ENCODE results near the gene SMIM43. TPM values are rescaled to one million over a fixed set of nuclear protein-coding genes. Genes with fewer than 3 reads are reported as not detected.
A peak's percentile ranks its signal among the peaks of the same experiment; 100 is the strongest.

The SMIM43 gene
- total RNA-seq, 1 experiment from 2014 or later, result 1.2 TPM

DNA sequence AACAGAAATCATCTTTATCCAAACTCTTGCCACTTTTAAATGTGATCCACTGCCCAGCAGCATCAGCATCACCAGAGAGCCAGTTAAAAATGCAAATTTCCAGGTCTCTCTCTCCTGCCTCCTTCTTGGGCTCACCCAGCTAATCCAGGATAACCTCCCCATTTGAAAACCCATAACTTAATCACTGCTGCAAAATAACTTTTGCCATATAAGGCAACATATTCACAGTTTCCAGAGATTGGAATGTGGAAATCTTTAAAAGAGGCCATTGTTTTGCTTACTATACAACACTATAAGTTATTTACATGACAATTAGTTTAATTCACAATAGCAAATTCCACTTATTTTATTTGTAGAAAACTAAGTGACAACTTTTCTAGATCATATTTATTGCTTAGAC lies 31.3 kb upstream of the SMIM43 start:
- no peak overlapping the region for H3K4me2 ChIP-seq (ENCODE audit: insufficient read depth, insufficient read length, low read length)
- no peak overlapping the region for H4K8ac ChIP-seq (replicated peaks; ENCODE audit: insufficient read length, low read depth, low read length)
- no peaks in the 10 kb centered on the region for H3K9me3 ChIP-seq (ENCODE audit: control insufficient read depth, low read depth, low read length)
- Mint-ChIP-seq H3K4me3 (peak overlapping the region in 1 of 2 experiments; percentile 7; a peak in 2 of 5 replicates), H3K27ac (peak overlapping the region; percentile 69 to 97 (median 95); a peak in 6 of 7 replicates), H3K36me3 (ENCODE audit: insufficient read depth in 1 of 3, low read depth in 3 of 3) (no peaks in the 10 kb centered on the region), H3K27me3 (ENCODE audit: low read depth) (no peaks in the 10 kb centered on the region), H3K4me1 (peaks cover 37 to 40% of the 10 kb centered on the region in 2 experiments), H3K9me3 (no peaks in the 10 kb centered on the region)
- no peaks in the 10 kb centered on the region for H4K20me1 ChIP-seq (ENCODE audit: control insufficient read depth, insufficient read depth, insufficient read length)
- no peaks in the 10 kb centered on the region for H3K79me2 ChIP-seq (ENCODE audit: insufficient read depth, low read length)
- TF ChIP-seq, protein P1, sequence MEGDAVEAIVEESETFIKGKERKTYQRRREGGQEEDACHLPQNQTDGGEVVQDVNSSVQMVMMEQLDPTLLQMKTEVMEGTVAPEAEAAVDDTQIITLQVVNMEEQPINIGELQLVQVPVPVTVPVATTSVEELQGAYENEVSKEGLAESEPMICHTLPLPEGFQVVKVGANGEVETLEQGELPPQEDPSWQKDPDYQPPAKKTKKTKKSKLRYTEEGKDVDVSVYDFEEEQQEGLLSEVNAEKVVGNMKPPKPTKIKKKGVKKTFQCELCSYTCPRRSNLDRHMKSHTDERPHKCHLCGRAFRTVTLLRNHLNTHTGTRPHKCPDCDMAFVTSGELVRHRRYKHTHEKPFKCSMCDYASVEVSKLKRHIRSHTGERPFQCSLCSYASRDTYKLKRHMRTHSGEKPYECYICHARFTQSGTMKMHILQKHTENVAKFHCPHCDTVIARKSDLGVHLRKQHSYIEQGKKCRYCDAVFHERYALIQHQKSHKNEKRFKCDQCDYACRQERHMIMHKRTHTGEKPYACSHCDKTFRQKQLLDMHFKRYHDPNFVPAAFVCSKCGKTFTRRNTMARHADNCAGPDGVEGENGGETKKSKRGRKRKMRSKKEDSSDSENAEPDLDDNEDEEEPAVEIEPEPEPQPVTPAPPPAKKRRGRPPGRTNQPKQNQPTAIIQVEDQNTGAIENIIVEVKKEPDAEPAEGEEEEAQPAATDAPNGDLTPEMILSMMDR (conservative IDR thresholded peaks at IDR 0.05), result no peak
- H3K9ac ChIP-seq (ENCODE audit: extremely low read depth, insufficient read length, low read length), result no peak overlapping the region
- DNase-seq, result no peak
- H2AK5ac ChIP-seq (ENCODE audit: insufficient read length, low read length), result no peak overlapping the region
- H2AFZ ChIP-seq (ENCODE audit: low read length), result no peak overlapping the region
- H3T11ph ChIP-seq (ENCODE audit: low read length), result peak overlapping the region; percentile 88
- no peaks in the 10 kb centered on the region for H3K27me3 ChIP-seq (ENCODE audit: insufficient read depth, low read length)
- peak overlapping the region; percentile 97 for H2BK20ac ChIP-seq (ENCODE audit: low read depth, low read length, poor library complexity, severe bottlenecking)
- H3K18ac ChIP-seq (ENCODE audit: insufficient read length, low read depth, low read length), result peak overlapping the region; percentile 7
- no peak overlapping the region for H4K5ac ChIP-seq (ENCODE audit: insufficient read length, low read depth, low read length)
- H2BK5ac ChIP-seq (ENCODE audit: insufficient read length, low read length), result no peak overlapping the region
- no peak overlapping the region; the same call in 1 of the 2 replicates for H3K14ac ChIP-seq (ENCODE audit: insufficient read depth, low read length)
- peak overlapping the region; percentile 94 for H2BK120ac ChIP-seq (ENCODE audit: low read depth, low read length, poor library complexity, severe bottlenecking)
- H3K4me1 ChIP-seq (ENCODE audit: insufficient read depth, low read length), result peaks cover 2% of the 10 kb centered on the region
- H3K4ac ChIP-seq (ENCODE audit: low read depth, low read length), result peak overlapping the region; percentile 57; the same call in 1 of the 2 replicates
- H3K23me2 ChIP-seq (ENCODE audit: insufficient read length, low read depth, low read length, poor library complexity, severe bottlenecking), result peaks cover 4% of the 10 kb centered on the region
- peak overlapping the region; percentile 85 for H3K27ac ChIP-seq (ENCODE audit: insufficient read length, low read depth, low read length)
- no peak overlapping the region for H4K91ac ChIP-seq (ENCODE audit: insufficient read length, low read depth, low read length)
- no peak overlapping the region for H3K23ac ChIP-seq (ENCODE audit: insufficient read length, low read depth, low read length)
- H2BK12ac ChIP-seq (ENCODE audit: insufficient read length, low read depth, low read length), result no peak overlapping the region
- H3K56ac ChIP-seq (ENCODE audit: insufficient read length, low read depth, low read length), result no peak overlapping the region
- H2BK15ac ChIP-seq (ENCODE audit: low read depth, low read length), result no peak overlapping the region
- no peaks in the 10 kb centered on the region for H3K79me1 ChIP-seq (ENCODE audit: insufficient read depth, low read depth, low read length, poor library complexity, severe bottlenecking)

Data from H9 (cell line).